Measurements from ENCODE around the gene TRIM65.
A peak's percentile ranks its signal among the peaks of the same experiment; 100 is the strongest.
"Not testable (repeated sequence)": the region's sequence is repeated elsewhere in the genome, so short reads cannot be mapped to it uniquely, and the experiment has no call there.

Gene TRIM65

GRCh38 chr17:75851693-75851991 is 45.1 kb downstream of the TRIM65 start:
- DNase-seq (ENCODE audit: low spot score), result not testable (repeated sequence)

- DNase-seq (ENCODE audit: low spot score), result no peak
Measured at GRCh38 chr17:75850928-75851692, 45.6 kb downstream of the TRIM65 start.

DNA sequence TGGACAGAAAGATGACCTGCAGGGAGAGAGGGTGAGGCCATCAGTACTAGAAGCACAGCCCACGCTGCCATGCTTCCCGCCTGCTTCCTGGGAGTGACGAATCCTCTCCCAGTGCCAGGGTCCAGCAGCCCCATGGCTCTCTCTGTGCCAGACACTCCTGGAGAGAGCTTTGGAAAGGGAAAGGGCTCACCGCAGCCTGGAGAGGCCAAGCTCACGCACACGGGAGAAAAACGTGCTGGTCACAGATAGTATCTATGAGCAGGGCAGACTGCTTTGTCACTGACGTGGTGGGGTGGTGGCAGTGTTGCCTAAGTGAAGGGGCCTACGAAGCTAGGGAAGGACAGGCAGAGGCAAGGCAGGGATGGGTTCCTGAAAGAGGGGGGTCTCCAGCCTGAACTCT is 47.0 kb downstream of the TRIM65 start:
- DNase-seq (ENCODE audit: low spot score), result no peak

- no peak for DNase-seq (ENCODE audit: low spot score)
Measured at GRCh38 chr17:75849279-75849646, 47.5 kb downstream of the TRIM65 start.

DNA sequence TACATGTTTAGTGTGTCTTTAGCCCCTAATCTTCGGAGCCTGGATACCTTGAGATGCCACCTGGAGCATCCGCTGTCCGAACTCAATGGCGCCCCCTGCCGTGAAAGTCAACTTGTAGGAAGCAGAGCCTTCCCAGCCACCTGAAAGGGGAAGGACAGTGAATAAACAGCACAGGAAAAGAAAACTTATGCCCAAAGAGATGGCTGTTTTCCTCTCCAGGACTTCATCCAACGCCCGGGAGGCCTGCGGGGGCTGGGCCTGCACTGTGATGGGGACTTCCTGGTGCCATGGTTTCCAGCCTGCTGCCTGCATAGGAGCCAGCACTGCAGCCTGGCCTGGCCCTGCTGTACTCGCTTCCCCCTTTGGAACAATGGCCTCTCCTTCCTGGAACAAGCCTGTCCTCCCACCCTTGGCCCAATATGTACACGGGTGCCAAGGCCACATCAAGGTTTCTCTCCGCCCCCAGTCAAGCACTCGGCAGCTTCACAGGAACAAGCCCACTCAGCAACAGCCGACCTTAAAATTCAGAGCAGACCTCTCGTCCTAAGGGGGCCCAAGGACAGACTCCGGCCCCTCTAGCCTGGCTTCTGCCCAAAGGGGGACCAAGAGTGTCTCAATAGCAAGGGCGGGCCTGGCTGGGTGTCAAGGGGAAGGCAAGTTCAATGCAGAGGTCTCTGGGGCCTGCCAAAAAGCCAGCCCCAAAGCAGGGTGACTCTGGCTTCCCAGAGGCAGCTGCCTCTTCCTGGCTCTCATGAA is 48.0 kb downstream of the TRIM65 start:
- DNase-seq (ENCODE audit: low spot score), result peak; percentile 82

DNA sequence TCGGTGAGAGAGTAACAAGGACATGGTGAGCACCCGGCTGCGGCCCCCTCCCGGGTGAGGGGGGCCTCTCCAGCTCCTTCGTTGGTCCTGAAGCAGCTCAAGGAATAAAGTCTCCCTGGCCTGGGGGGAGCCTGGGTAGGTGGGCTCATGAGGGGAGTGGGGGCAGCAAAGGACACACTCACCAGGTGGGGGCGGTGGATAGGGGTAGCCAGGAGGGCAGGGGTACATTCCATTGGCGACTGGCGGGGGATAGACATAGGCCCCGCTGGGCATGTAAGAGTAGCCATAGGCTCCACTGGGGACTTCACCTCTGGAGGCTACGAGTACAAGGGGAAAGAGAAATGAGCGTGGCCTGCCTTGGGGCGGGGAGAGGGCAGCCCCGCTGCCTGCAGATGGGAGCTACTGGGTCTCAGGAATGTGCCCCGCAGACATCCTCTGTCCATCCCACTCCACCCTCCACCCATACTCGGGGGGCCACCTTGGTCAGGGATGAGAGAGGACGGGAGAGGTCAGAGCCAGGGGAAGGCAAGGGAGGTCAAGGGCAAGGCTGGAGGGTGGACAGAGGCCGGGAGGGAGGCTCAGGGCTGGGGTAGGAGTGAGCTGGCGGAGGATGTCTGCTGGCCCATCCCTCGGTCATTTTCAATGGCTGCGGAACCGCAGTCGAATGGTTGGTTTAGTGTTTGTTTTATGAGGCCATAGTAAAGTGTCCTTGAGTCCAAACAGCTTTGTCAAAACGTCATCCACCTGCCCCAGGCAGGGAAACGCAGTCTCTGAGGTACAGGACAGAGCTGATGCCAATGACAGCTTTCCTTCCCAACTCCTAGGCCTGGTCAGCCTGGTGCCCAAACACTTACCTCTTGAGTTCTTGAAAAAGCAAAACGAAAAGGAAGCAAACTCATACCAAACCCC is 48.9 kb downstream of the TRIM65 start:
- no peak for DNase-seq (ENCODE audit: low spot score)

DNA sequence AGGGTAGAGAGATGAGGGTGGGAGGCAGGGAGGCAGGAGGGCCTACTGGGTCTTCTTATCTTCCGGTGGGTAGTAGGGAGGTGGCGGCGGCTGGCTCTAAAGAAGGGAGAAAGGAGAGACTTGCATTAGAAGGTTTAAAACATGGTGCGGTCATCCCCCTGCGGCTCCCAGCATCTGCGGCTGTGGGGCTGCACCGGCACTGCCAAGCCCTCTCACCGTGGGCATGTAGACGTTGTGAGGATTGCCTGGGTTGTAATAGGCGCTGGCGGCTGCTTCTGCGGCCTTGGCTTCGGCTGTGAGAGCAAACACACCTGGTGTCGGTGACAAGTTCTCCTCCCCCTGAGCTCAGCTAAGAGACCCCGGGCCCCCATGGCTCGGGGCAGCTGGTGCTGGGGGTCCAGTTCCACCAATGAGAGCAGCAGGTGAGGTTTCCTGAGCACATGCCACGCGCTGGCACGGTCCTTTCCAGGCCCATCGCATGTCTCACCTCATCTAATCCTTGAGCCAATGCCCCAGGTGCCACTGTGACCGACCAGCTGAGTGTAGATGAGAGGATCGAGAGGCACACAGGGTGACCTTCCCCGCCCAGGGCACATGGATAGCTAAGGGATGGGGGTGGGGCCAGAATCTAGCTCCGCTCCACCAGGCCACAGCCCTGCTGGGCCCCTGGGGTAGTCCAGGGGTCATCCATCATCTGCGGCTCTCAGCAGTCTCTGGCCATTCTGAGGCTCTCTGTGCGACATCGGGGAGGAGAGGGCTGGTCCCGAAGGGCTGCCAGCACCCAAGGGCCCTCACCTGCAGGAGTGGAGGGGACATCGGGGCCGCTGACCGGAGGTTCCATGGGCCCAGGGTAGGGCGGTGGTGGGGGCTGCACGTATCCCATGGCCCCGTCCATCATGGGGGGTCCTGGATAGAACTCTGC is 49.8 kb downstream of the TRIM65 start:
- no peak for DNase-seq (ENCODE audit: low spot score)

- no peak for DNase-seq (ENCODE audit: low spot score)
Measured at GRCh38 chr17:75845933-75846691, 50.6 kb downstream of the TRIM65 start.

DNA sequence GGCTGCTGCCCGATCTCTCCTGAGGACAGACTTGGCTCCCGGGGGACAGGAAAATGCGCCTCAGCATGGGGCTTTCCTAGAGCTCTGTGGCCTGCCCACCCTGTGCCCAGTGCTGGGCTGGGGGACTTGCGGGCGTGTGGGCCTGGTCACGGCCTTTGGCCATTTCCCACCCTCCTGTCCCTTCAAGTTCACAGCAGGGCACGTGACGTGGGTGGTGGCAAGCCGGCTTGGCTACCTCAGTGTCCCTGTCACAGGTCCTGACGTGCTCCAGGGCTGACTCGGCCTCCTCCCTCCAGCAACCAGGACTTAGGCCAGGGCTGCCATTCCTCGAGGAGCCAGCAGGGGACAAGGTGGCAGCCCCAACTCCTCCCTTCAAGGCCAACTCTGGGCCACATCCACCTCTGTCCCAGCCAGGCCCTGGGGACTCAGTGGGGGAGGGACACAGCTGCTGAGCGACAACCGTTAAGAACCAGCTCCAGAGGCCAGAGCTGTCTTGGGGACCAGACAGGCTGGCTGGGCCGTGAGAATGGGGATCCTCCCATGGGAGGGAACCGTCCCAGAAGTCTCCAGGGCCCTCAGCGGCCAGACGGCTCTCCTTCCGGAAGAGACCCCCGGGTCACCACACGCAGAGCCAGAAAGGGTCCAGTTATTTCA is 51.6 kb downstream of the TRIM65 start:
- DNase-seq (ENCODE audit: low spot score), result peak; percentile 92

- DNase-seq (ENCODE audit: low spot score), result no peak
Measured at GRCh38 chr17:75844530-75845057, 52.2 kb downstream of the TRIM65 start.

DNA sequence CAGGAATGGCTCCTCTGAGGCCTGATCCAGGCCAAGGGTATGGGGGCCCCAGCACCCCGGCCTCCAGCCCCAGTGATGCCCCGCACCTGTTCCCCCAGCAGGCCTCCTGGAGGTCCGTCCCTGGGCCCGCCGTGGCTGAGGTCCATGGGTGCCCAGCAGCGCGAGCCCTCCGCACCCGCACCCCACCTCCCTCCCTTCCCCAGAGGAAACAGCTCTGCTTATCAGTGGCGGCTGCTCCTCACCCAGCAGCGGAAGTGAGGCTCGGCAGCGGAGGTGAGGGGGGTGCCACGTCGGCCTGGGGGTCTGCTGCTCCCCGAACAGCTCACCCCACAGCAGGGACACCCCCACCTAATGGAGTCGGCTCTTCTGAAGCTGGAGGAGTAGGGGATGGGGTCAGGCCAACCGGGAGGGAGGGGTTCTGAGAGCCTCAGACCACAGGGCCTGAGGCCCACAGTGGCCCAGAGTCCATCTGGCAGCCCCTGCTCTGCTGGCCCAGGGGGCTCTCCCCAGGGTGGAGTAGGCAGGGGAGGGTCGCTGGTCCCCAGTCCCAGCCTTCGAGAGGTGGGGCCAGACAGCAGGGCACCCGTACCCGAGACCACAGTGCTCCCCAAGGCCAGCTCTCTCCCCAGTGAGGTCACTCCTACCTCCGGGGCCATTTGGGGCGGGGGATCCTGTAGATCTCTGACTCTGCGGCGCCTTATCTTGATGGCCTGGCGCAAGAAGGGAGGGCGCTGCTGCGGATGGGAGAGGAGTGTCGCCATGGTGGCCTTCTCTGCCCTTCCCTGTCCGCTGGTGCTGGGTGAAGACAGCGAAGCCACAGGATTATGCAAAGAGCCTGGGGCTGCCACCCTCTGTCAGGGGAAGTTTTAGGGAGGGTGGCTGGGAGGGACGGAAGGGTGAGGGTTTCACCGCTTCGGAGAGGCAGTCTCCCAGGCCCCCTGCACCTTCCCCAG is 52.9 kb downstream of the TRIM65 start, which contains the start of gene UNC13D:
Gene UNC13D, minus strand, starts transcription at position 828 of the 953 bp plus-strand sequence. Its CDS starts 67 bp downstream, at position 761.
- no peak for DNase-seq (ENCODE audit: low spot score)

DNA sequence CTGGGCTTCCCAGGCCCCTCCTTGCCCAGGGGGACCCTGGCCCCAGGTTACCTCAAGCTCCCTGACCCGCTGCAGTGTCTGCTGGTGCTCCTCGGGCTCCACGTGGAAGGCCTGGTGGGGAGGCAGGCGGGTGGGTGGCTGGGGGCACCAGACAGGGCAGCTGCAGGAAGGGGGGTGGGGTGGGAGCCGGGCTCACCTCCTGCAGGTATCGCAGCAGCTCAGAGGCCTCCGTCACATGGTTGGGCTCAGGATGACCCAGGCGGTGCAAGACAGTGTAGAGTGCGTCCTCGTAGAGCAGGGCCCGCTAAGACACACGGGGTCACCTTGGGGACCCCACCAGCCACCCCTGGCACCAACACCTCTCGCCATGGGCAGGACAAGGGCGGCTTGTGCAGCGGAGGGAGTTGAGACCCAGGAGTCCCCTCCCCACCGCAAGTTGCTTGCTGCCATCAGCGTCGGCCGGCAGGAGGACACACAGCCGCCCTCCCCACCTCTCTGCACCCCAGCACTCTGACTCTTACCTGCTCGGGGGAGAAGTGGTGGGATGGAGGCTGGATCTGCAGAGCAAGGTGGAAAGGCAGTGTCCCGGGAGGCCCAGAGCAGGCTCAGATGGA is 53.7 kb downstream of the TRIM65 start:
- no peak for DNase-seq (ENCODE audit: low spot score)

GRCh38 chr17:75842411-75842810 is 54.3 kb downstream of the TRIM65 start:
- no peak for DNase-seq (ENCODE audit: low spot score)

- DNase-seq (ENCODE audit: low spot score), result no peak
Measured at GRCh38 chr17:75840799-75841164, 56.0 kb downstream of the TRIM65 start.

GRCh38 chr17:75839942-75840798 is 56.6 kb downstream of the TRIM65 start:
- no peak for DNase-seq (ENCODE audit: low spot score)
